22Rv1 (cell line): ENCODE results near the gene TP53AIP1.

Source experiments
- ZFX ChIP-seq: fragments of 450-650 bp; IDR thresholded peaks from 2 replicates; pipeline ENCODE4 v1.6.1; 2017; ENCODE audit warnings: antibody characterized with exemption, borderline replicate concordance
- TF ChIP-seq, protein P1 (sequence below): fragments of 450-650 bp; IDR thresholded peaks from 2 replicates; pipeline ENCODE4 v1.5.1; 2017; ENCODE audit warnings: mild to moderate bottlenecking

GRCh38 chr11:128941573-128942271 lies 949 bp downstream of the TP53AIP1 start:
- TF ChIP-seq, protein P1, sequence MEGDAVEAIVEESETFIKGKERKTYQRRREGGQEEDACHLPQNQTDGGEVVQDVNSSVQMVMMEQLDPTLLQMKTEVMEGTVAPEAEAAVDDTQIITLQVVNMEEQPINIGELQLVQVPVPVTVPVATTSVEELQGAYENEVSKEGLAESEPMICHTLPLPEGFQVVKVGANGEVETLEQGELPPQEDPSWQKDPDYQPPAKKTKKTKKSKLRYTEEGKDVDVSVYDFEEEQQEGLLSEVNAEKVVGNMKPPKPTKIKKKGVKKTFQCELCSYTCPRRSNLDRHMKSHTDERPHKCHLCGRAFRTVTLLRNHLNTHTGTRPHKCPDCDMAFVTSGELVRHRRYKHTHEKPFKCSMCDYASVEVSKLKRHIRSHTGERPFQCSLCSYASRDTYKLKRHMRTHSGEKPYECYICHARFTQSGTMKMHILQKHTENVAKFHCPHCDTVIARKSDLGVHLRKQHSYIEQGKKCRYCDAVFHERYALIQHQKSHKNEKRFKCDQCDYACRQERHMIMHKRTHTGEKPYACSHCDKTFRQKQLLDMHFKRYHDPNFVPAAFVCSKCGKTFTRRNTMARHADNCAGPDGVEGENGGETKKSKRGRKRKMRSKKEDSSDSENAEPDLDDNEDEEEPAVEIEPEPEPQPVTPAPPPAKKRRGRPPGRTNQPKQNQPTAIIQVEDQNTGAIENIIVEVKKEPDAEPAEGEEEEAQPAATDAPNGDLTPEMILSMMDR = no peak
- TF ChIP-seq ZFX = no peak
